Rectal smooth muscle tissue (tissue), 1 donor: ENCODE measurements around the gene STK26.

Experiments used
- H3K27ac ChIP-seq: one replicate; pipeline ENCODE4 v1.7.0; 2013; ENCODE audit warnings: low read depth, low read length, inconsistent platforms
- H3K27me3 ChIP-seq: one replicate; pipeline ENCODE4 v1.7.0; 2013; ENCODE audit warnings: low read length; ENCODE audit not compliant: control insufficient read depth, insufficient read depth
- H3K36me3 ChIP-seq: one replicate; pipeline ENCODE4 v1.7.0; 2013; ENCODE audit warnings: low read length; ENCODE audit not compliant: control insufficient read depth, insufficient read depth
- H3K4me1 ChIP-seq: one replicate; pipeline ENCODE4 v1.7.0; 2013; ENCODE audit warnings: low read length; ENCODE audit not compliant: control insufficient read depth, insufficient read depth
- H3K4me3 ChIP-seq: one replicate; pipeline ENCODE4 v1.7.0; 2013; ENCODE audit warnings: low read length
- H3K9ac ChIP-seq: one replicate; pipeline ENCODE4 v1.7.0; 2013; ENCODE audit warnings: low read length

Gene STK26

DNA sequence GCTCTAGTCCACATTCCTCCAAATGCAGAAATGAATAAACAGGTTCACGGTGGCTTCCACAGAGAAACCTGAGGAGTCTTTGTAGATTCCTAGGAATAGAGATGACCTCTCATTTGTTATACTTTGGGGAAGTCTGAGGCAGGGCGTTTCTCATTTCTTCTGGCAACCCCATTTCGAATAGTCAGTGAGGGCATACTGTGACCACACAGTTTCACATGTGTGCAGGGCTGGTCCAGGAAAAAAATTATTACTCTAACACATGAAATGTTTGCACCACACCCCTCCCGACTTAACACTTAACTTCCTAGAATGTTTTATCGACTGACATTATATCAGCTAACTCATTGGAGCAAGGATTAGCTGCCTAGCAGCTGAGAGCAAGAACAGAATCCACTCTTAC lies 92.7 kb downstream of the STK26 start:
- Histone ChIP-seq H3K9ac (no peak overlapping the region), H3K27me3 (peaks cover 3% of the 10 kb centered on the region), H3K36me3 (no peaks in the 10 kb centered on the region), H3K27ac (no peak overlapping the region), H3K4me3 (no peak overlapping the region), H3K4me1 (no peaks in the 10 kb centered on the region)

- Histone ChIP-seq H3K9ac (no peak overlapping the region), H3K4me1 (no peaks in the 10 kb centered on the region), H3K36me3 (no peaks in the 10 kb centered on the region), H3K27me3 (peaks cover 3% of the 10 kb centered on the region), H3K27ac (no peak overlapping the region), H3K4me3 (no peak overlapping the region)
Measured at GRCh38 chrX:132118358-132118757, 95.3 kb downstream of the STK26 start.

DNA sequence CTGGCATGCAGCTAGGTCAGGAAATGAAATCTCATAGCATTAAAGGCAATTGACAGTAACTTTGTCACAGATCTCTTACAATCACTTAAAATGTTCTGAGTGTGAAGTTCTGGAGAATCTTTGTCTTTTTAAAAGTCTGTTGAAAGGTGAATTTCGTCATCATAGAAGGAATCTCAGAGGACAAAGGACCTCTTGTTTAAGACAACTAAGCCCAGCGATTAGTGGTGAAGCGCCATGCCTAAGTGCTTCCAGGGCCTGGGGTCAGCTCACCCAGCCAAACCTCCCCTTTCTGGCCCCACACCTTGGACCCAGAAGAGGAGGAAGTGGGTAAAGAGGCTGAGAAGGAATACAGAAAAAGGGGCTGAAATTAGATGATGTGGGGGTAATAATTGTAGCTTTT lies 96.2 kb downstream of the STK26 start:
- no peaks in the 10 kb centered on the region for H3K4me1 ChIP-seq
- no peak overlapping the region for H3K4me3 ChIP-seq
- H3K9ac ChIP-seq = no peak overlapping the region
- peaks cover 3% of the 10 kb centered on the region for H3K27me3 ChIP-seq
- no peaks in the 10 kb centered on the region for H3K36me3 ChIP-seq
- no peak overlapping the region for H3K27ac ChIP-seq

- Histone ChIP-seq H3K4me3 (no peak overlapping the region), H3K36me3 (no peaks in the 10 kb centered on the region), H3K27ac (no peak overlapping the region), H3K4me1 (no peaks in the 10 kb centered on the region), H3K27me3 (peaks cover 3% of the 10 kb centered on the region), H3K9ac (no peak overlapping the region)
Measured at GRCh38 chrX:132119821-132120515, 96.9 kb downstream of the STK26 start.

DNA sequence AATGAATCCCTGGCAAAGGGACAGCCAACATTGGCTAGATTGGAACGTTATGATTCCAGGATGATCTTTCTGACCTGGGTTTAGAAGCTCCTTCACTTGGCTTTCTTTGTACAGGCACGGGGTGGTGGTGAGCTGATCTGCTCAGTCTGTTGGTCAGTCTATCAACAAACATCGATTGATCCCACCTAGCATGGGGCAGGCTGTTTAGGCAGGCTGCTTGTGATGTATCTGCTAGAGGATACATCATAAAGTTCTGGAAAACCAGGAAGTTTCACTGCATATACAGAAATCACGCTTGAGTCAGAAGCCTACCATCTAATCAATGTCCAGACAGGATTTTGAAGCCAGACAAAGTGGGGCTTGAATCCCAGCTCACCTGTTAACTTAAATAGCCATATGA lies 97.8 kb downstream of the STK26 start:
- no peak overlapping the region for H3K4me3 ChIP-seq
- H3K27ac ChIP-seq = no peak overlapping the region
- peaks cover 3% of the 10 kb centered on the region for H3K27me3 ChIP-seq
- no peaks in the 10 kb centered on the region for H3K36me3 ChIP-seq
- H3K4me1 ChIP-seq = no peaks in the 10 kb centered on the region
- H3K9ac ChIP-seq = no peak overlapping the region
